K562 (cell line): Measurements from ENCODE around the gene DAB1. TPM values are rescaled to one million over a fixed set of nuclear protein-coding genes. Genes with fewer than 3 reads are reported as not detected.

ENCODE experiments used
- ATAC-seq: fragments of 200-7000 bp; cut with Tn5 transposase; 3 replicates; pipeline ENCODE4 v1.9.1; 2020; ENCODE audit warnings: moderate library complexity
- BruUV-seq: library from RNA; stranded (reverse); fragments of 400-500 nt; replicated peaks from 2 replicates; lab custom pipeline; 2021; lab: Mats Ljungman, UMichigan
- CTCF ChIA-PET: fragments of 300-600 bp; formaldehyde crosslinking; extraction: SDS; loops from one replicate; lab custom pipeline; 2021; ENCODE audit warnings: low intra/inter-chr PET ratio; lab: Yijun Ruan, JAX
- POLR2A ChIA-PET: fragments of 300-600, 350-650 bp; sonication (Branson Sonifier 250); formaldehyde crosslinking; extraction: SDS; loops from one replicate; lab custom pipeline; 2021; ENCODE audit warnings: antibody characterized with exemption, inconsistent platforms; lab: Yijun Ruan, JAX
- DNase-seq, 4 experiments: peaks; one replicate each; pipeline versions ENCODE4 v3.0.0 to v3.0.0-alpha.2; 2011 to 2018; ENCODE audit warnings: low spot score in 3 of 4, mixed read lengths in 3 of 4; ENCODE audit errors: extremely low read depth in 1 of 4
- FAIRE-seq: peaks from 2 replicates; lab custom pipeline; 2011; peaks lifted over from hg19 to GRCh38; lab: Jason Lieb, UNC
- H2AFZ ChIP-seq: 2 replicates; pipeline ENCODE4 v1.6.0; 2011; ENCODE audit warnings: low read depth, low read length, control low read depth, inconsistent platforms
- H3K27ac ChIP-seq: fragments of 200-600 bp; 3 replicates; pipeline ENCODE4 v1.8.0; 2011; ENCODE audit warnings: low read depth, mild to moderate bottlenecking, control low read depth, inconsistent platforms, low read length, moderate library complexity, mixed read lengths; ENCODE audit errors: extremely low read depth
- H3K27me3 ChIP-seq, 2 experiments: fragments of 300-600 bp in 1 of 2; 2 replicates in 1 of 2; 3 replicates in 1 of 2; pipeline versions ENCODE4 v1.6.0 to v1.8.0; 2011; ENCODE audit warnings: inconsistent platforms in 2 of 2, low read length in 2 of 2, mild to moderate bottlenecking in 1 of 2, mixed read lengths in 1 of 2, moderate library complexity in 1 of 2; ENCODE audit not compliant: control insufficient read depth in 2 of 2, insufficient read depth in 2 of 2
- H3K36me3 ChIP-seq: fragments of 300-600 bp; 3 replicates; pipeline ENCODE4 v1.8.0; 2011; ENCODE audit warnings: mild to moderate bottlenecking, low read length, inconsistent platforms; ENCODE audit not compliant: control insufficient read depth, insufficient read depth
- H3K4me1 ChIP-seq, 2 experiments: fragments of 200-600 bp in 1 of 2; replicated peaks in 1 of 2; 2 replicates in 1 of 2; 3 replicates in 1 of 2; pipeline versions ENCODE4 v1.5.1 to v1.8.0; 2011; ENCODE audit warnings: inconsistent platforms in 2 of 2, low read length in 2 of 2, mild to moderate bottlenecking in 1 of 2, mixed read lengths in 1 of 2, moderate library complexity in 1 of 2; ENCODE audit not compliant: control insufficient read depth in 2 of 2, insufficient read depth in 2 of 2
- H3K4me2 ChIP-seq: 2 replicates; pipeline ENCODE4 v1.6.1; 2011; ENCODE audit warnings: low read length, control low read depth, inconsistent platforms, mixed read lengths; ENCODE audit not compliant: insufficient read depth
- H3K4me3 ChIP-seq: fragments of 200-600 bp; sonication (generic), shearing (Covaris generic); 2 replicates; pipeline ENCODE4 v1.5.1; 2016; ENCODE audit warnings: control low read depth, inconsistent platforms
- H3K79me2 ChIP-seq: fragments of 200-600 bp; 3 replicates; pipeline ENCODE4 v1.8.0; 2011; ENCODE audit warnings: low read length, inconsistent platforms; ENCODE audit not compliant: control insufficient read depth, insufficient read depth
- H3K9ac ChIP-seq, 2 experiments: 2 replicates each; pipeline versions ENCODE4 v1.6.0 to v1.6.1; 2011; ENCODE audit warnings: low read depth in 2 of 2, low read length in 2 of 2, control low read depth in 1 of 2, inconsistent platforms in 1 of 2, mild to moderate bottlenecking in 1 of 2, mixed read lengths in 1 of 2; ENCODE audit not compliant: insufficient read depth in 1 of 2
- H3K9me1 ChIP-seq: one replicate; pipeline ENCODE4 v1.6.0; 2011; ENCODE audit warnings: inconsistent platforms, mild to moderate bottlenecking, low read length, moderate library complexity; ENCODE audit not compliant: control insufficient read depth, insufficient read depth
- H3K9me3 ChIP-seq: replicated peaks from 2 replicates; pipeline ENCODE4 v1.5.1; 2011; ENCODE audit warnings: low read depth, low read length, inconsistent platforms; ENCODE audit not compliant: control insufficient read depth, insufficient read depth
- H4K20me1 ChIP-seq: replicated peaks from 2 replicates; pipeline ENCODE4 v1.6.1; 2011; ENCODE audit warnings: low read length, inconsistent platforms, mixed read lengths; ENCODE audit not compliant: control insufficient read depth, insufficient read depth
- BRD4 ChIP-seq: fragments of 200-600 bp; sonication (generic); IDR thresholded peaks from 2 replicates; pipeline ENCODE4 v1.6.1; 2017; ENCODE audit warnings: inconsistent platforms
- E4F1 ChIP-seq: fragments of 250-450 bp; sonication (Bioruptor Pico); IDR thresholded peaks from 2 replicates; pipeline ENCODE4 v1.5.0; 2021; ENCODE audit warnings: mild to moderate bottlenecking, borderline replicate concordance
- PHF21A ChIP-seq: fragments of 450-650 bp; IDR thresholded peaks from 2 replicates; pipeline ENCODE4 v1.6.1; 2017; ENCODE audit warnings: low read depth, borderline replicate concordance
- POLR2H ChIP-seq: IDR thresholded peaks from 2 replicates; pipeline ENCODE4 v1.6.1; 2016; ENCODE audit warnings: missing genetic modification characterization, low read depth, mild to moderate bottlenecking, control low read depth, missing compliant biosample characterization, moderate library complexity
- ZNF311 ChIP-seq: fragments of 250-450 bp; sonication (Bioruptor Pico); IDR thresholded peaks from 2 replicates; pipeline ENCODE4 v1.4.0; 2020; ENCODE audit warnings: mild to moderate bottlenecking, moderate library complexity
- WGBS: fragments of 100-300 bp; shearing (Covaris generic); methylation state at CpG from one replicate; pipeline ENCODE4 v1.1.6; 2016; ENCODE audit warnings: low coverage, mixed read lengths; ENCODE audit not compliant: insufficient coverage; ENCODE audit errors: missing lambda C conversion rate; 5-methylcytosine and 5-hydroxymethylcytosine counted together
- in situ Hi-C: fragments of 300-500 bp; cut with MboI; formaldehyde crosslinking; loops from 4 replicates; pipeline ENCODE4 v1.15.0; 2018; ENCODE audit warnings: inconsistent platforms, mixed read lengths
- intact Hi-C: fragments of 100-400 bp; cut with micrococcal nuclease; formaldehyde crosslinking; loops from 2 replicates; pipeline ENCODE4 v1.14.2; 2022
- polyA plus RNA-seq, 8 experiments: library from polyadenylated mRNA; depleted of rRNA in 4 of 8; stranded (reverse) in 5 of 8; unstranded in 3 of 8; fragments of >200 nt; fragmentation: Nextera tagmentation in 2 of 8; fragmentation: Illumina TruSeq in 1 of 8; extraction: Ambion mirVana in 2 of 8; extraction: Trizol in 1 of 8; gene quantifications; 2 replicates each; pipeline versions ENCODE4 v1.2.1 to v1.2.3, GENCODE V29; 2011 to 2014; ENCODE audit warnings: inconsistent platforms in 1 of 8, missing spikeins in 1 of 8
- total RNA-seq, 7 experiments: library from RNA; depleted of rRNA in 6 of 7; stranded (reverse); fragments of >200 nt in 6 of 7; fragmentation: Illumina TruSeq in 2 of 7; extraction: Trizol in 2 of 7; gene quantifications; 2 replicates each; pipeline versions ENCODE4 v1.2.1 to v1.2.3, GENCODE V29; 2011 to 2021; ENCODE audit warnings: low replicate concordance in 1 of 7
- TF ChIP-seq, protein P1 (sequence below): sonication (generic); formaldehyde crosslinking; IDR thresholded peaks from 2 replicates; pipeline ENCODE4 v1.8.0; 2023; ENCODE audit warnings: missing genetic modification reagents, mild to moderate bottlenecking, borderline replicate concordance

The DAB1 gene
- total and polyA plus RNA-seq, 9 of the 15 experiments (the other 6 are each of a cell fraction or from before 2014, with no cell fraction given) = not detected

GRCh38 chr1:57116871-57117270 lies 307.0 kb downstream of the DAB1 start:
- ChIA-PET POLR2A (interaction anchor here (0.9 kb wide), 1 partner anchor 34 kb away, joined by 3 read pairs; no protein-coding TSS in a partner anchor), CTCF (no interaction called here)
- no TSS peak for BruUV-seq
- H3K27ac ChIP-seq = no peak overlapping the region
- TF ChIP-seq BRD4 (no peak), POLR2H (tag) (no peak), E4F1 (CRISPR knock-in tag) (no peak), ZNF311 (no peak), PHF21A (no peak)
- TF ChIP-seq, protein P1, sequence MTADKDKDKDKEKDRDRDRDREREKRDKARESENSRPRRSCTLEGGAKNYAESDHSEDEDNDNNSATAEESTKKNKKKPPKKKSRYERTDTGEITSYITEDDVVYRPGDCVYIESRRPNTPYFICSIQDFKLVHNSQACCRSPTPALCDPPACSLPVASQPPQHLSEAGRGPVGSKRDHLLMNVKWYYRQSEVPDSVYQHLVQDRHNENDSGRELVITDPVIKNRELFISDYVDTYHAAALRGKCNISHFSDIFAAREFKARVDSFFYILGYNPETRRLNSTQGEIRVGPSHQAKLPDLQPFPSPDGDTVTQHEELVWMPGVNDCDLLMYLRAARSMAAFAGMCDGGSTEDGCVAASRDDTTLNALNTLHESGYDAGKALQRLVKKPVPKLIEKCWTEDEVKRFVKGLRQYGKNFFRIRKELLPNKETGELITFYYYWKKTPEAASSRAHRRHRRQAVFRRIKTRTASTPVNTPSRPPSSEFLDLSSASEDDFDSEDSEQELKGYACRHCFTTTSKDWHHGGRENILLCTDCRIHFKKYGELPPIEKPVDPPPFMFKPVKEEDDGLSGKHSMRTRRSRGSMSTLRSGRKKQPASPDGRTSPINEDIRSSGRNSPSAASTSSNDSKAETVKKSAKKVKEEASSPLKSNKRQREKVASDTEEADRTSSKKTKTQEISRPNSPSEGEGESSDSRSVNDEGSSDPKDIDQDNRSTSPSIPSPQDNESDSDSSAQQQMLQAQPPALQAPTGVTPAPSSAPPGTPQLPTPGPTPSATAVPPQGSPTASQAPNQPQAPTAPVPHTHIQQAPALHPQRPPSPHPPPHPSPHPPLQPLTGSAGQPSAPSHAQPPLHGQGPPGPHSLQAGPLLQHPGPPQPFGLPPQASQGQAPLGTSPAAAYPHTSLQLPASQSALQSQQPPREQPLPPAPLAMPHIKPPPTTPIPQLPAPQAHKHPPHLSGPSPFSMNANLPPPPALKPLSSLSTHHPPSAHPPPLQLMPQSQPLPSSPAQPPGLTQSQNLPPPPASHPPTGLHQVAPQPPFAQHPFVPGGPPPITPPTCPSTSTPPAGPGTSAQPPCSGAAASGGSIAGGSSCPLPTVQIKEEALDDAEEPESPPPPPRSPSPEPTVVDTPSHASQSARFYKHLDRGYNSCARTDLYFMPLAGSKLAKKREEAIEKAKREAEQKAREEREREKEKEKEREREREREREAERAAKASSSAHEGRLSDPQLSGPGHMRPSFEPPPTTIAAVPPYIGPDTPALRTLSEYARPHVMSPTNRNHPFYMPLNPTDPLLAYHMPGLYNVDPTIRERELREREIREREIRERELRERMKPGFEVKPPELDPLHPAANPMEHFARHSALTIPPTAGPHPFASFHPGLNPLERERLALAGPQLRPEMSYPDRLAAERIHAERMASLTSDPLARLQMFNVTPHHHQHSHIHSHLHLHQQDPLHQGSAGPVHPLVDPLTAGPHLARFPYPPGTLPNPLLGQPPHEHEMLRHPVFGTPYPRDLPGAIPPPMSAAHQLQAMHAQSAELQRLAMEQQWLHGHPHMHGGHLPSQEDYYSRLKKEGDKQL (CRISPR knock-in tag) = no peak
- TF ChIP-seq, all 486 proteins: peak for 0
- Histone ChIP-seq H3K4me1 (no peaks in the 10 kb centered on the region), H3K27me3 (peaks cover 0 to 4% of the 10 kb centered on the region in 2 experiments; a peak in 2 of 5 replicates), H3K4me3 (no peak overlapping the region), H2AFZ (no peak overlapping the region), H3K9ac (no peak overlapping the region), H4K20me1 (no peaks in the 10 kb centered on the region), H3K4me2 (no peak overlapping the region), H3K9me1 (no peaks in the 10 kb centered on the region), H3K9me3 (no peaks in the 10 kb centered on the region), H3K79me2 (no peaks in the 10 kb centered on the region), H3K36me3 (no peaks in the 10 kb centered on the region)
- 0% methylated on average over 4 of the region's 4 CpGs for WGBS
- in situ Hi-C loops (no loop called here), intact Hi-C loops (no loop called here)
- ATAC-seq (no peak), FAIRE-seq (no peak), DNase-seq (no peak)
